Mucosa of descending colon (tissue), 3 donors: ENCODE results near the gene LRRC8B. TPM values are rescaled to one million over a fixed set of nuclear protein-coding genes. Genes with fewer than 3 reads are reported as not detected.

Experiments used
- ATAC-seq: fragments of 200-7000 bp; cut with Tn5 transposase; one replicate; pipeline ENCODE4 v1.9.1; 2020; ENCODE audit warnings: mild to moderate bottlenecking, moderate library complexity
- DNase-seq, 3 donors: peaks; one replicate each; pipeline ENCODE4 v3.0.0-alpha.2; 2020
- H3K36me3 ChIP-seq: fragments of 200-600 bp; one replicate; pipeline ENCODE4 v1.8.0; 2021; ENCODE audit warnings: low read depth, mild to moderate bottlenecking
- H3K4me1 ChIP-seq: fragments of 200-600 bp; one replicate; pipeline ENCODE4 v1.8.0; 2021; ENCODE audit warnings: low read depth, mild to moderate bottlenecking
- H3K4me3 ChIP-seq: fragments of 200-600 bp; one replicate; pipeline ENCODE4 v1.8.0; 2021; ENCODE audit warnings: mild to moderate bottlenecking
- H3K9me3 ChIP-seq: fragments of 200-600 bp; one replicate; pipeline ENCODE4 v1.8.0; 2021; ENCODE audit warnings: mild to moderate bottlenecking
- intact Hi-C, 2 donors: fragments of 100-400 bp; cut with DNase I in 1 of 2; cut with micrococcal nuclease in 1 of 2; formaldehyde crosslinking; loops; one replicate each; pipeline versions ENCODE4 v1.11.0 to v1.11.1; 2022; cut with DNase I, micrococcal nuclease
- total RNA-seq, 3 donors: library from RNA; stranded (reverse); fragmentation: NEBNext Ultra II Directional in 2 of 3; extraction: Animal tissue kit (Norgen Biotek cat#: 25700) in 2 of 3; gene quantifications; one replicate each; pipeline versions ENCODE4 v1.2.1 to v1.2.4, GENCODE V29; 2021 to 2023
- TF ChIP-seq, protein P1 (sequence below): fragments of 200-600 bp; IDR thresholded peaks from one replicate; pipeline ENCODE4 v1.8.0; 2022; ENCODE audit warnings: antibody characterized with exemption, mild to moderate bottlenecking
- donor health status: DM: no; HTN: no; CAD: no; lungs with moderate emphysema.
- donor health status: DM: no; HTN: no; CAD: no.
- donor health status: DM: no; HTN: yes; CAD: no.

LRRC8B gene
- total RNA-seq, 3 donors from 2014 or later: 11.2 to 16.1 (median 11.6) TPM

GRCh38 chr1:89574621-89575020, 50.0 kb downstream of the LRRC8B start:
- DNase-seq (peak in 1 of 3 donors; percentile 37), ATAC-seq (peak; percentile 91)
- no peaks in the 10 kb centered on the region for H3K4me1 ChIP-seq
- no peak overlapping the region for H3K4me3 ChIP-seq
- intact Hi-C loops: no loop called here
- TF ChIP-seq, protein P1, sequence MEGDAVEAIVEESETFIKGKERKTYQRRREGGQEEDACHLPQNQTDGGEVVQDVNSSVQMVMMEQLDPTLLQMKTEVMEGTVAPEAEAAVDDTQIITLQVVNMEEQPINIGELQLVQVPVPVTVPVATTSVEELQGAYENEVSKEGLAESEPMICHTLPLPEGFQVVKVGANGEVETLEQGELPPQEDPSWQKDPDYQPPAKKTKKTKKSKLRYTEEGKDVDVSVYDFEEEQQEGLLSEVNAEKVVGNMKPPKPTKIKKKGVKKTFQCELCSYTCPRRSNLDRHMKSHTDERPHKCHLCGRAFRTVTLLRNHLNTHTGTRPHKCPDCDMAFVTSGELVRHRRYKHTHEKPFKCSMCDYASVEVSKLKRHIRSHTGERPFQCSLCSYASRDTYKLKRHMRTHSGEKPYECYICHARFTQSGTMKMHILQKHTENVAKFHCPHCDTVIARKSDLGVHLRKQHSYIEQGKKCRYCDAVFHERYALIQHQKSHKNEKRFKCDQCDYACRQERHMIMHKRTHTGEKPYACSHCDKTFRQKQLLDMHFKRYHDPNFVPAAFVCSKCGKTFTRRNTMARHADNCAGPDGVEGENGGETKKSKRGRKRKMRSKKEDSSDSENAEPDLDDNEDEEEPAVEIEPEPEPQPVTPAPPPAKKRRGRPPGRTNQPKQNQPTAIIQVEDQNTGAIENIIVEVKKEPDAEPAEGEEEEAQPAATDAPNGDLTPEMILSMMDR: no peak
- H3K9me3 ChIP-seq: no peaks in the 10 kb centered on the region
- H3K36me3 ChIP-seq: no peaks in the 10 kb centered on the region

DNA sequence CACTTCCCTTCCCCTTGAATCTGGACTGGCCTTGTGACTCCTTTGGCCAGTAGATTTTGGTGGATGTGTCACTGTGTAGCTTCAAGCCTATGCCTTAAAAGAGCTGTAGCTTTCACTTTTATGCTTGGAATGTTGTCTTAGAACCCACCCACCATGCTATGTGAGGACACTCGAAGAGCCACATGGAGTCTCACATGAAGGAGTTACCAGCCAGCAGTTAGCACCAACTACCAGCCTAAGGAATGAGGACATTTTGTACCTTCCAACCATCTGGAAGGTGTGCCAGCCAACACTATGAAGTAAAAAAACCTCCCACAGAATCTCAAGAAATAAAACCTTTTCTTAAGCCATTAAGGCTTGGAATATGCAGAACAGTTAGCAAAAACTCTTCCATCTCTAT, 50.6 kb downstream of the LRRC8B start:
- intact Hi-C loops: no loop called here

DNA sequence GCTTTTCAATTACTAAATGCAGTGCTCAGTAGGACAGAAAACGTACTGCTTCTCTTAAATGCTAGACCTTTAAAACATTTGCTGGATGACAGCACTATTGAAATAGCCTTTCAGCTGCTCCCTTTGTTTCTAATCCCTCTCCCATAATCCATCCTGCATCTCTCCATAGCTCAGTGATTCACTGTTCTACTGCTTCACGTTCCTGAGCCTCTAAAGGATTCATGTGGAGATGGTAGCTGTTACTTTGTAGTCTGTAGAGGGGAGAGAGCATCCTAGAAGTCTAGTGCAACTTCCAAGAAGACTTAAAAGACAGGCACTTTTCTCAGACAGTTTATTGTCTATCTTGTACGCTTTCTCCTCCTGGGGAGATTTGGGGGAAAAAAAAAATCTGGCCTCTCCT, 51.4 kb downstream of the LRRC8B start:
- H3K4me3 ChIP-seq: no peak overlapping the region
- H3K4me1 ChIP-seq: no peaks in the 10 kb centered on the region
- H3K36me3 ChIP-seq: no peaks in the 10 kb centered on the region
- no peak for ATAC-seq
- TF ChIP-seq, protein P1: no peak
- no peaks in the 10 kb centered on the region for H3K9me3 ChIP-seq
- intact Hi-C loops: no loop called here
- no peak for DNase-seq

More for the DNA sequence above, 50.6 kb downstream of the LRRC8B start:
- no peak overlapping the region for H3K4me3 ChIP-seq
- peak; percentile 51 for ATAC-seq
- TF ChIP-seq, protein P1: no peak
- no peak for DNase-seq
- H3K9me3 ChIP-seq: no peaks in the 10 kb centered on the region
- H3K4me1 ChIP-seq: no peaks in the 10 kb centered on the region
- H3K36me3 ChIP-seq: no peaks in the 10 kb centered on the region

- DNase-seq: no peak
- intact Hi-C loops: no loop called here
- H3K9me3 ChIP-seq: no peaks in the 10 kb centered on the region
- no peaks in the 10 kb centered on the region for H3K4me1 ChIP-seq
- TF ChIP-seq, protein P1: no peak
- ATAC-seq: no peak
- no peak overlapping the region for H3K4me3 ChIP-seq
- H3K36me3 ChIP-seq: no peaks in the 10 kb centered on the region
Measured at GRCh38 chr1:89578151-89578550, 53.5 kb downstream of the LRRC8B start.

- H3K36me3 ChIP-seq: no peaks in the 10 kb centered on the region
- TF ChIP-seq, protein P1: no peak
- H3K4me1 ChIP-seq: no peaks in the 10 kb centered on the region
- ATAC-seq: no peak
- intact Hi-C loops: no loop called here
- no peak overlapping the region for H3K4me3 ChIP-seq
- no peak for DNase-seq
- no peaks in the 10 kb centered on the region for H3K9me3 ChIP-seq
Measured at GRCh38 chr1:89578946-89579684, 54.5 kb downstream of the LRRC8B start.
